H1 (cell line): ENCODE results near the gene KCTD15. TPM values are rescaled to one million over a fixed set of nuclear protein-coding genes. Genes with fewer than 3 reads are reported as not detected.

Experiments used
- CEBPB ChIP-seq: IDR thresholded peaks from 2 replicates; pipeline ENCODE4 v1.6.1; 2012; ENCODE audit warnings: low read depth, low read length
- JUND ChIP-seq: IDR thresholded peaks from 2 replicates; pipeline ENCODE4 v1.6.1; 2011; ENCODE audit warnings: mild to moderate bottlenecking, improper control_type of control experiment, low read length
- MAFK ChIP-seq: IDR thresholded peaks from 2 replicates; pipeline ENCODE4 v1.6.1; 2012; ENCODE audit warnings: low read depth, mild to moderate bottlenecking, improper control_type of control experiment, low read length
- PHF8 ChIP-seq: fragments of 200-600 bp; sonication (generic); conservative IDR thresholded peaks from 2 replicates; pipeline ENCODE4 v1.7.1; 2012; ENCODE audit warnings: low read depth, mild to moderate bottlenecking, inconsistent platforms, low read length, moderate library complexity
- POLR2A ChIP-seq, 2 experiments: IDR thresholded peaks; 1 replicate in 1 of 2; 2 replicates in 1 of 2; pipeline ENCODE4 v1.6.1; 2011; ENCODE audit warnings: low read depth in 2 of 2, low read length in 2 of 2, mild to moderate bottlenecking in 2 of 2; ENCODE audit errors: control extremely low read depth in 1 of 2
- RXRA ChIP-seq: IDR thresholded peaks from 2 replicates; pipeline ENCODE4 v1.6.1; 2011; ENCODE audit warnings: low read depth, mild to moderate bottlenecking, low read length, moderate library complexity; ENCODE audit not compliant: insufficient read depth
- SIX5 ChIP-seq: IDR thresholded peaks from 2 replicates; pipeline ENCODE4 v1.6.1; 2011; ENCODE audit warnings: mild to moderate bottlenecking, low read depth, low read length
- SP4 ChIP-seq: IDR thresholded peaks from 2 replicates; pipeline ENCODE4 v1.6.1; 2012; ENCODE audit warnings: low read length, inconsistent platforms
- SRF ChIP-seq: IDR thresholded peaks from 2 replicates; pipeline ENCODE4 v1.6.1; 2011; ENCODE audit warnings: mild to moderate bottlenecking, low read depth, low read length, moderate library complexity
- polyA plus RNA-seq, 7 experiments: library from polyadenylated mRNA; depleted of rRNA in 3 of 7; stranded (reverse) in 5 of 7; unstranded in 2 of 7; fragments of >200 nt in 5 of 7; fragments of 200-250 nt in 2 of 7; gene quantifications; 1 replicate in 5 of 7; 2 replicates in 1 of 7; 4 replicates in 1 of 7; pipeline versions ENCODE4 v1.2.1 to v1.2.3, GENCODE V29; 2011 to 2013; ENCODE audit warnings: missing spikeins in 2 of 7, mixed read lengths in 2 of 7
- total RNA-seq: library from RNA; stranded (reverse); fragmentation: NEBNext Ultra II Directional; extraction: Animal tissue kit (Norgen Biotek cat#: 25700); gene quantifications from 2 replicates; pipeline ENCODE4 v1.2.1, GENCODE V29; 2021

The KCTD15 gene
- total and polyA plus RNA-seq, 2 of the 8 experiments (the other 6 are each of a cell fraction or from before 2014, with no cell fraction given), result 25.1 to 27.0 TPM

- TF ChIP-seq CEBPB (no peak), SP4 (no peak), POLR2A (IDR thresholded peaks at IDR 0.05; ENCODE audit: control extremely low read depth in 1 of 2, low read depth in 2 of 2, low read length in 2 of 2) (no peak), MAFK (no peak), RXRA (no peak), JUND (no peak), SRF (no peak), PHF8 (no peak), SIX5 (no peak)
Measured at GRCh38 chr19:33805840-33806433, 9.3 kb downstream of the KCTD15 start (continued).
